NOMO-1 (cell line): ENCODE data around the gene OR4E1.
"Not testable (repeated sequence)": the region's sequence is repeated elsewhere in the genome, so short reads cannot be mapped to it uniquely, and the experiment has no call there.

Experiments used
- DNase-seq, 2 experiments: peaks; one replicate each; lab custom pipeline; 2025; ENCODE audit not compliant: unreplicated experiment in 2 of 2; lab: John Stamatoyannopoulos, UW

The OR4E1 gene

GRCh38 chr14:21654215-21654614, 19.4 kb downstream of the OR4E1 start:
- DNase-seq: no peak

GRCh38 chr14:21653331-21653885, 20.2 kb downstream of the OR4E1 start, which contains the start of gene OR4E2:
TSS of gene OR4E2 (plus strand) at chr14:21653835. CDS start at chr14:21665083, 11,248 bp downstream.
- no peak for DNase-seq

GRCh38 chr14:21652209-21652808, 21.3 kb downstream of the OR4E1 start:
- no peak for DNase-seq

- DNase-seq: no peak
These were observed 26.2 kb downstream of the OR4E1 start for GRCh38 chr14:21647380-21647779.

- DNase-seq: no peak
These were observed 30.2 kb downstream of the OR4E1 start for GRCh38 chr14:21643407-21643806.

GRCh38 chr14:21642683-21643082, 30.9 kb downstream of the OR4E1 start:
- DNase-seq: no peak

GRCh38 chr14:21634840-21635239, 38.8 kb downstream of the OR4E1 start, which contains the start of gene OR10G2:
TSS of gene OR10G2 (minus strand) at chr14:21634940. CDS start at chr14:21634842, 98 bp downstream.
- no peak for DNase-seq

- DNase-seq: no peak
These were observed 42.5 kb downstream of the OR4E1 start for GRCh38 chr14:21631084-21631483.

GRCh38 chr14:21630503-21630902, 43.1 kb downstream of the OR4E1 start:
- not testable (repeated sequence) for DNase-seq

GRCh38 chr14:21626491-21627230, 47.0 kb downstream of the OR4E1 start:
- no peak for DNase-seq
